HG02610 (cell line): Measurements from ENCODE around the gene MITD1.
"Not testable (repeated sequence)": the region's sequence is repeated elsewhere in the genome, so short reads cannot be mapped to it uniquely, and the experiment has no call there.

ENCODE experiments used
- ATAC-seq: cut with Tn5 transposase; IDR thresholded peaks from one replicate; pipeline ENCODE4 v1.9.1; 2021; ENCODE audit warnings: mild to moderate bottlenecking, moderate library complexity; ENCODE audit not compliant: unreplicated experiment

Gene MITD1

GRCh38 chr2:99180755-99181623, at the start of gene MITD1, which contains the start of gene MRPL30:
Gene MITD1, minus strand, starts transcription at chr2:99181058. Its CDS starts 77 bp downstream, at chr2:99180981.
Gene MRPL30, plus strand, starts transcription at chr2:99181184. Its CDS starts 5,020 bp downstream, at chr2:99186204.
- peak; percentile 91 for ATAC-seq

GRCh38 chr2:99217929-99218501, 37.2 kb upstream of the MITD1 start:
- no peak for ATAC-seq

- no peak for ATAC-seq
Observed at GRCh38 chr2:99216096-99216495, 35.2 kb upstream of the MITD1 start.

DNA sequence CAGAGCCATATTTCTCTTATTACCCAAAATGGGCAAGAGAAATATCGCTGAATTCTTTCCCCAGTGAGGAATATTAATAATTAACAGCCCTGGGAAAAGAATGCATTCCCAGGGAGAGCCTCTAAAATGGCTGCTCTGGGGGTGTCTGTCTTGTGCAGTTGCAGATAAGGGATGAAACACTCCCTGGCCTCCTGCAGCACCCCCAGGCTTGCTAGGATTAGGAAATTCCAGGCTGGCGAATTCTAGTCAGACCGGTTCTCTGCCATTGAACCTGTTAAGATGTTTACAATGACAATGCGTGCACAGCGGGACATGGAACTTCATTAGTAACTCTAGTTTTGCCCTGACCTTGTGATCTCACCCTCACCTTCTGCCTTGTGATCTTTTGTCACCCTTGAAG, 24.6 kb upstream of the MITD1 start:
- no peak for ATAC-seq

DNA sequence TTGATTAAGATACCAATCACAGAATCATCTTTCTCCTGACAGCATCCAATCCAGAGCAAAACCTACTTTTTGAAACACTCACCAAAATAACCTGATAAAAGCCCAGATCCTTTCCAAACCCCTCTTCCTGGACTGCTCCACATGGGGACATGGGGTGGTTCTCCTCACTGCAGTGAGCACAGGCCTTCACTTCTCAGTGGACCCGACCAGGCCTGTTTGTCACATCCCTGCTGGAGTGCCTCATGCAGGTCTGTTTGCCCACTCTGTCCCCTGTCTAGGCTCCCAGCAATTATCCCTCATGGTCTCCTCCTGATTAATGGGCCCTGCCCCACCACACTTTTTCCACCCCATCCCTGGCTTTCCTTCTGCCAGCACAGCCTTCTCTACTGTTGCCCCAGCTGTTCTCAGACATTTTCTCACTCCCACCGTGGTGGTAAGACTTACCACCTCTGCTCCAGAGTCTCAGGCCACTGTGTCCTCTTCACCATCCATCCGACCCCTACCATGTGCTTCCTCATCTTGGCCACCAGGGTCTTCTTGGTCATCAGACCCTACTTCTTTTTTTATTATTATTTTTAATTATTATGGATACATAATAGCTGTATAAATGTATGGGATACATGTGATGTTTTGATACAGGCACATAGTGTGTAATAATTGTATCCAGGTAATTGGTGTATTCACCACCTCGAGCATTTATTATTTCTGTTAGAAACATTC, 21.3 kb upstream of the MITD1 start:
- no peak for ATAC-seq

DNA sequence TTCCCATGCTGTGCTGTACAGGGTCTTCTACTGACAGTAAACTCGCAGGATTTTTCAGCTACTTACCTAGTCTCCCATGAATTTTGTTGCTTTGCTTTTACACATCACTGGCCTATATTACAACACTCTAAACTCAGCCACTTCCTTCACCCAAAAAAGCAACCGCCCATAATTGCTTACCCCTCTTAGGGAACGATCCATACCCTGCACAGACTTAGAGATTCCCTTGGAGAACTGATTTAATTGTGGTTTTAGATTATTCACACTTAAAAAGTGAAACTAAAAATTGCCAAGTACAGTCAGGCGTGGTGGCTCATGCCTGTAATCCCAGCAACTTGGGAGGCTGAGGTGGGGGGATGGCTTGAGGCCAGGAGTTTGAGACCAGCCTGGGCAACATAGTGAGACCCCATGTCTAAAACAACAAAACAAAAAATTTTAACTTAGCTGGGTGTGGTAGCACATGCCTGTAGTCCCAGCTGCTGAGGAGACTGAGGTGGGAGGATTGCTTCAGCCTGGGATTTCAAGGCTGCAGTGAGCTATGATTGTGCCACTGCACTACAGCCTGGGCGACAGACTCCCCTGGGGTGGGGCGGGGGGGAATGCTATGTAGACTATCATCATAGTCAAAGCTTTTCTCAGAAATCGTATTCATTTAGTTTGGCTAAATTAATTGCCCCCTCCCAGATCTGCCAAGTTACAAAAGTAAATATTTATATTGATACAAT, 19.4 kb upstream of the MITD1 start:
- ATAC-seq, result no peak

DNA sequence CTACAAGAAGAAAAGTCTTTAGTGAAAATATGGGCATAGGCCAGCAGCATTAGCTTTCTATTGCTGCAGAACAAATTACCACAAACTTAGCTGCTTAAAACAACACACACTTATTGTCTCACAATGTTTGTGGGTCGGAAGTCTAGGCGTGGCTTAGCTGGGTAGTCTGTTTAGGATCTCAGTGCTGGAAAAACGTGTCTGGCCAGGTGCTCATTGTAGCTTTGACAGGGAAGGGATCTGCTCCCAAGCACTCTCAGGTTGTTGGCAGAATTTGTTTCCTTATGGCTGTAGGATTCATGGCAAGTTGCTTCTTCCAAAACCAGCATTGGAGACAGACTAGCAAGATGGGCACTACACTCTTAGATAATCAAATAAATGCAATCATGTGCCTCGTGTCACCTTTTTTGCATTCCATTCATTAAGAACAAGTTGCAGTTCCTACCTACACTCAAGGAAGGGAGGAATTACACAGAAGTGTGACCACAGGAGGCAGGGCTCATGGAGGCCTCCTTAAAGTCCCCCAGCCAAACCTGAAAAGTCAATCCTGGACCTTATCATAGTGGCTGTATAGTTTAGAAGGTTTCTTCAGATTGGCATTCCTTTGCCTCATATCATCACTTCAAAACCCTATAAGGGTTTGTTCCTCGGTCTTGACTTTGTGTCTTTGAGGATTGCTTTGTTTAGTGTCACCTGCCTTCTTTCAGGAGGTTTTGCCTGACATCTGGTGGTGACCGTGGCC, 17.4 kb upstream of the MITD1 start:
- no peak for ATAC-seq

DNA sequence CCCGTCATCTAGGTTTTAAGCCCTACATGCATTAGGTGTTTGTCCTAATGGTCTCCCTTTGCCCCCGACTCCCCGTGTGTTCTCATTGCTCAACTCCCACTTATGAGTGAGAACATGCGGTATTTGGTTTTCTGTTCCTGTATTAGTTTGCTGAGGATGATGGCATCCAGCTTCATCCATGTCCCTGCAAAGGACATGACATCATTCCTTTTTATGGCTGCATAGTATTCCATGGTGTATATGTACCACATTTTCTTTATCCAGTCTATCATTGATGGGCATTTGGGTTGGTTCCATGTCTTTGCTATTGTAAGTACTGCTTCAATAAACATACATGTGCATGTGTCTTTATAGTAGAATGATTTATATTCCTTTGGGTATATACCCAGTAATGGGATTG, 11.5 kb upstream of the MITD1 start:
- ATAC-seq, result not testable (repeated sequence)

- ATAC-seq, result no peak
Observed at GRCh38 chr2:99190548-99190947, 9.7 kb upstream of the MITD1 start.

DNA sequence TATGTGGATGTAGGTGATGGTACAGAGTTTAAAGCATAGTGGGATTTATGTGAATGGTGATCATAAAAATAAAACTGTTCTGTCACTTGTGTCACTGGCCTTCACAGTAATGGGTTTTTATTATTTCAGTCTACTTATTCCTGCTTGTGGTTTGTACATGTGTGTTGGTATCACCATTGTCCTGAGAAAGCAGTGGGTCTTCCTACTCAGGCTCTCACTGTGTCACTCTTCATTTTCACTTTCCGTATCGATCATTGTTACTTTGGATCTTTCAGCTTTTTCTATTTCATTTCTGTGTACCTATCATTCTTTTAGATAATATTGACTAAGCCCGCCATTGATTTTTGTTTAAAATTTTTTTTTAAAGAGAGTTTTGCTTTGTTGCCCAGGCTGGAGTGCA, 7.5 kb upstream of the MITD1 start:
- no peak for ATAC-seq

DNA sequence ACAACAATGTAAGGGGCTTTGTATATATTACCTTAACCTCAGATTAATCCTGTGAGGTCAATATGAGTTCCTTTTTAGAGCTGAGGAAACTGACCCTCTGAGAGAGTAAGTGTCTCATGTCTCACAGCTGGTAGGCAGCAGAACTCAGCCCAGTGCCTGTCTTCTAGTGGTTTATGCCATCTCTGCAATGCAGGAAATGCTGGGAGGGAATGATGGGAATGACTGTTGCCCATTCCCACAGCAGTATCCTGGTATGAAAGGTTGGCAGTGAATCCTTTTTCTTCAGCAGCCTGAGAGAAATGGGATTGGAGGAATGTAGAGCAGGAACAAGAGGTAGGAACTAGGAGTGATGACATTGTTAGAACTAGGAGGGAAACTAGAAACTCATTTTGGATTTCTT, 6.2 kb upstream of the MITD1 start:
- no peak for ATAC-seq

GRCh38 chr2:99184811-99185210, 4.0 kb upstream of the MITD1 start:
- no peak for ATAC-seq

- no peak for ATAC-seq
Observed at GRCh38 chr2:99183025-99183424, 2.2 kb upstream of the MITD1 start.

DNA sequence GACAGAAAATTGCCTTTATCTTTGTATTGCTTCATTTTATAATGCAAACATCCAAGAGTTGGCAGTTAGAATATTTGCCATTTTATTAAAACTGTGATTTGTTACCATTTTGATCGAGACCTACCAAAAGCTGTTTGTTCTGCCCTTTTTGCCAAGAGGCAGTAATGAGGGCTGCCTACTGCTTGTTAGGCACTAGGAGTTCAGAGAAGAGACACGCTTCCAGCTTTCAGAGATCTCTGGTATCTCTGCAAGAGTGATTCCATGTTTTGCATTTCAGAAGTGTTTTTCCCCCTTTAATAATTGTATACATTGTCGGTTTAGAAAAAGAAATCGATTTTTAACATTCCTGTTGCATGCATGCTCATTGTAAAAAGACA, 754 bp upstream of the MITD1 start:
- no peak for ATAC-seq

DNA sequence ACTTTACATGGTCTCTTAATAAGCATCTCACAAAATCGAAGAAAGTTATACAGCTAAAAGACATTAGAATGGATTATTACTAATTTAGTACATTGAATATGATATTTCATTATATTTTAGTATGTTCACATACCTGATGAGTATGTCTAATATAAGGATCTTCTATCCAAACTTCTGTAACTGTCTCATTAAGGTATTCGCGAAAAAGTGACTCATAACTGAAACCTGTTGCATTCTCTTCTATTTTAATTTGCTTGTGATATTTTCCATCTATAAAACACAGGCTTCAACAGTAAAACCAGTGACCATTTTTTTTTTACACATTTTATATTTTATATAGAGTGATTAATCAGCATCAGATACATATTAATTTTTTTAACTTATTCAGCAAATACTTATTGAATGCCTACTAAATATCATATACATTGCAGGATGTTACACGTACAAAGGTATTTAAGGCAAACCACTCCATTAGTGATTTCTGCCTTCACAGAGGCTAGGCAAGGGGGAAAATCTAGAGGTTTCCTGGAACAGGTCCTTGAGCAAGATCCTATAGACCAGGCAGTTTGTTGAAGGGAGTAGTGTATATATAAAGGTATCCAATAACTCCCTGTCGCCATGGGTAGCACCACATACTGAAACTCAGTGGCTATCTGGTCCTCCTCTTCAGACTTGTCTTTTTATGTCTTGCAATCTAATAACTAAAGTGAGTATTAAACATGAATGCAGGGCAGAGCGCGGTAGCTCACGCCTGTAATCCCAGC, 9.3 kb downstream of the MITD1 start:
- no peak for ATAC-seq

GRCh38 chr2:99169534-99169933, 11.3 kb downstream of the MITD1 start:
- peak; percentile 82 for ATAC-seq

DNA sequence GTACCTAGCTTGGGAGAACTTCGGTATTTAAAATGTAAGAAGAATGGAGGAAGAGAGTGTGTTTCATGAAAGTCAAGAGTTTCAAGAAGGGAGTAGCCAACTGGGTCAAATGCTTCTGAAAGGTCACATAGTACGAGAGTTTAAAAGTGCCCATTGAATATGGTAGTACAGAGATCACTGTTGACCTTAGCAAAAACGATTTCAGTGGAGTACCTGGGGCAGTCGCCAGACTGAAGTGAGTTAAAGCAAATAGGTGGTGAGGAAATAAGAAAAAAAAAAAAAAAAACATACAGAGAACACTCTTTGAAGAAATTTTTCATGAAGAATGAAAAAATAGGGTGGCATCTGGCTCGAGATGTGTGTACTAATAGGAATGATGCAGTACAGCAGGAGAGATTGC, 14.6 kb downstream of the MITD1 start:
- no peak for ATAC-seq

- ATAC-seq, result no peak
Observed at GRCh38 chr2:99159594-99159993, 21.3 kb downstream of the MITD1 start.

DNA sequence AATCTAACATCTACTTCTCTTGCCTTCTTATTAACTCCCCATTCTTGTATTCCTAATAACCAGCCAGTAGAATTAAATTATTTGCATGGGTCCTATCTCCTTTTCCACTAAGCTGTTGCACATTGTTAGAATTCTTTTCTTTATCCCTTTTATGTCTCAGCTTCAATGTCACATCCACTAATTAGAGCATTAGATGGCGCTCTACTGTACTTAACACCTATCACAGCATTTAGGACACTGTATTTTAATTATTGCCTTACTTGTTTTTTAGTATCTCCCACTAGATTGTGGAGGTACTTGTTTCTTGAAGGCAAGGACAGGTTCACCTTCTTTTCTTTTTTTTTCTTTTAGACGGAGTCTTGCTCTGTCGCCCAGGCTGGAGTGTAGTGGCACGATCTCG, 22.3 kb downstream of the MITD1 start:
- ATAC-seq, result no peak

GRCh38 chr2:99156891-99157290, 24.0 kb downstream of the MITD1 start:
- ATAC-seq, result no peak
